ENCODE results near the gene NEK1.

NEK1 gene

DNA sequence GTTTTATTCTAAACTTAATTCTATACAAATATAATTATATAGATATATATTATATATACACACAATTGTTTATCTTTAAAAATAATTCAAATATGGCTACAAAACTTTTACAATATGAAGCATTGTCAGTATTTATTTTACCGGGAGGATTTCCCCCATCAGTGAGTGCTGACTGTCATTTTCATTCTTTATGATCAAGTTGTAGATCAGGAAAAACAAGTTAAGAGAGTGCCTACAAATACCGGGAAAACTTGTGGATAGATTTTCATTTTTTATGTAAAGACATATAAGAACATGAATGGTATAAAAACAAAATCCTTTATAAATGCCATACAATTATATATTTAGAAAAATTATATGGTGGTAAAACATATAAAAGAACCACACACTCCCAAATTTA is 45.8 kb upstream of the NEK1 start:
- no peak for DNase-seq (ENCODE audit: low read depth)

DNA sequence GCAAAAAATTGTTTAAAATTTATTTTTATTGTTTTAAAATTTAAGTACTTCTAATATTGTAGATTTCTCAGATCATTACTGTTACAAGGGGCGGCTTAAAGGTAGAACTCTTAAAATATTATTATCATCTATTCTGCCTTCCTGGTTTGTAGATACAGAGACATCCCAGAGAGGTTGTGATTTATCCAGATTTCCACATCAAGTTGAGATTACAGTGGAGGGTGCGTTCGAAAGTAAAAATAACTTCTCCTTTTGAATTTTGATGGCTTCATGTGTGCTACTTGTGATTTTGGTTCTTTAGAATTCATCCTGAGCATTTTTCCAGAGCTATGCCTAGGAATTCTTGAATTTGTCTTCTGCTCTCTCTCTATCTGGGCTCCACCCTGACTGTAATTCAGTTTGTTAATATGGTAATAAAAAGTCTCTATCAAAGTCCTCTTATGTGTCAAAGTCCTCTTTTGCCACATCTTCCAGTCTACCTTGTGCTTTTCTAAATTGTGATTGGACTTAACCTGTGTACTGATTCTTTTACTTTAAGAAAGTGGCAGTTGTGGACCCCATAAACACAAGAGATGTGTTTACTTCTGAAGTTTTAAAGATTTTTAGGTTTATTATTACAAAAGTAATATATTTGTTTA is 45.2 kb upstream of the NEK1 start:
- TF ChIP-seq, protein P1, sequence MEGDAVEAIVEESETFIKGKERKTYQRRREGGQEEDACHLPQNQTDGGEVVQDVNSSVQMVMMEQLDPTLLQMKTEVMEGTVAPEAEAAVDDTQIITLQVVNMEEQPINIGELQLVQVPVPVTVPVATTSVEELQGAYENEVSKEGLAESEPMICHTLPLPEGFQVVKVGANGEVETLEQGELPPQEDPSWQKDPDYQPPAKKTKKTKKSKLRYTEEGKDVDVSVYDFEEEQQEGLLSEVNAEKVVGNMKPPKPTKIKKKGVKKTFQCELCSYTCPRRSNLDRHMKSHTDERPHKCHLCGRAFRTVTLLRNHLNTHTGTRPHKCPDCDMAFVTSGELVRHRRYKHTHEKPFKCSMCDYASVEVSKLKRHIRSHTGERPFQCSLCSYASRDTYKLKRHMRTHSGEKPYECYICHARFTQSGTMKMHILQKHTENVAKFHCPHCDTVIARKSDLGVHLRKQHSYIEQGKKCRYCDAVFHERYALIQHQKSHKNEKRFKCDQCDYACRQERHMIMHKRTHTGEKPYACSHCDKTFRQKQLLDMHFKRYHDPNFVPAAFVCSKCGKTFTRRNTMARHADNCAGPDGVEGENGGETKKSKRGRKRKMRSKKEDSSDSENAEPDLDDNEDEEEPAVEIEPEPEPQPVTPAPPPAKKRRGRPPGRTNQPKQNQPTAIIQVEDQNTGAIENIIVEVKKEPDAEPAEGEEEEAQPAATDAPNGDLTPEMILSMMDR (IDR thresholded peaks at IDR 0.05; ENCODE audit: control insufficient read depth, extremely low read depth, insufficient read depth), result no peak
- no peak for DNase-seq (ENCODE audit: low read depth)
- no peak overlapping the region for H3K4me3 ChIP-seq (ENCODE audit: low read depth, low read length)

More for the DNA sequence above, 45.8 kb upstream of the NEK1 start:
- no peak overlapping the region for H3K4me3 ChIP-seq (ENCODE audit: low read depth, low read length)
- TF ChIP-seq, protein P1 (IDR thresholded peaks at IDR 0.05; ENCODE audit: control insufficient read depth, extremely low read depth, insufficient read depth), result no peak

DNA sequence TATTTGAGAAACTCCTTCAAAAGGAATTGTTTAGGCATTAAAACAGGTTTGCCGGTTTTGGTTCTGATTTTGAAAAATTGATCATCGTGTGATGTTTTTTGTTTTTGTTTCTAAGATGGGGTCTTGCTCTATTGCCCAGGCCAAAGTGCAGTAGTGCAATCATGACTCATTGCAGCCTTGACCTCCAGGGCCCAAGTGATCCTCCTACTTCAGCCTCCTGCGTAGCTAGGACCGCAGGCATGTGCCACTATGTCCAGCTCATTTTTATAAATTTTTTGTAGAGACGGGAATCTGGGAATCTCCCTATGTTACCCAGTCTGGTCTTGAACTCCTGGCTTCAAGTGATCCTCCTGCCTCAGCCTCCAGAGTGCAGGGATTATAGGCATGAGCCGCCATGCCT is 43.0 kb upstream of the NEK1 start:
- H3K4me3 ChIP-seq (ENCODE audit: low read depth, low read length), result no peak overlapping the region
- TF ChIP-seq, protein P1 (IDR thresholded peaks at IDR 0.05; ENCODE audit: control insufficient read depth, extremely low read depth, insufficient read depth), result no peak
- DNase-seq (ENCODE audit: low read depth), result no peak

DNA sequence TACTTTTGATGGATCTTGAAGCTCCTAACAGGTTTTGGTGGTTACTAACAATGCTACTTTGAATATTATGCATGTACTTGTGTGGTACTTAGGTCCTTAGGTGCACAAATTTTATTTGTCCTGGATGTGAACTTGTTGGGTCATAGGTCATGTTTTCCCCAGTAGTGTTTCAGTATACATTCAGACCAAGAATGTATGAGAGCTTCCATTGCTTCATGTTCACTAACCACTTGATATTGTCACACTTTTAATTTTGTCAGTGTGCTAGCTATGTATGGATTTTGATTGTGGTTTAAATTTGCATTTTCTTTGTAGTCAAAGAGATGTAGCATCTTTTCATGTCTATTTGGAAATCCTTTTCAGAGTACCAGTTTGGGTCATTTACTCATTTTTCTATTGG is 40.2 kb upstream of the NEK1 start:
- DNase-seq (ENCODE audit: low read depth), result no peak
- TF ChIP-seq, protein P1 (IDR thresholded peaks at IDR 0.05; ENCODE audit: control insufficient read depth, extremely low read depth, insufficient read depth), result no peak
- no peak overlapping the region for H3K4me3 ChIP-seq (ENCODE audit: low read depth, low read length)

DNA sequence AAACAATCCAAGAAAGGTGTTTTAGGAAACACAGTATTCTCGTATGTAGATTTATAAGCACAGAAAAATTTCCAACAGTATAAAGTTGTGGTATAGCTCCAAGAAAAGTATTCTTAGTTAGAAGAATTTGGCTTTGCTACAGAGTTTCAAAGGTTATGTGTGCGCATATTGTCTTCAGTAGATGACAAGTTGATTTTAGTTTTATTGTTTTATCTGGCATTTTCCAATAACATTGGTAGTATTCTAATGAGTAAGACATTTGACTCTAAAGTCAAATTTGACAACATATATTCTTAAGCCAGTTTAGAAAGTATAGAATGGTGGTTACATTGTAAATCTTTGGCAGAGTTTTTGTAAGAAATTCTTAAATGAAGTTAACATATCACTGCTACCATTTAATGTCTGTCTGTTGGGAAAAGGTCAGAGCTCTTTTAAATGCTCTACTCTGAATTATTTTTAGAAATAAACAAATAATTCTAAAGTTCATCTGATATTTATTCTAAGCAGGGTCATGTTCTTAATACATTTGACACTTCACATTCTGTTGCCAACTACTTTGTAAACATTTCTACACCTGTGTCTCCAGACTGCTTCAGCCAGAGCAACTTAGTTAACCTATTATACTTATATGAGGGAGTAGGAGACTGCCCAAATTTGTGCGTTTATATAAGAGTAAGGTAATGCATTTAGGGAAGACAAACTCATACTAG is 38.0 kb upstream of the NEK1 start:
- peak overlapping the region; percentile 18; the same call in 1 of the 2 replicates for H3K4me3 ChIP-seq (ENCODE audit: low read depth, low read length)
- no peak for DNase-seq (ENCODE audit: low read depth)
- TF ChIP-seq, protein P1 (IDR thresholded peaks at IDR 0.05; ENCODE audit: control insufficient read depth, extremely low read depth, insufficient read depth), result no peak

DNA sequence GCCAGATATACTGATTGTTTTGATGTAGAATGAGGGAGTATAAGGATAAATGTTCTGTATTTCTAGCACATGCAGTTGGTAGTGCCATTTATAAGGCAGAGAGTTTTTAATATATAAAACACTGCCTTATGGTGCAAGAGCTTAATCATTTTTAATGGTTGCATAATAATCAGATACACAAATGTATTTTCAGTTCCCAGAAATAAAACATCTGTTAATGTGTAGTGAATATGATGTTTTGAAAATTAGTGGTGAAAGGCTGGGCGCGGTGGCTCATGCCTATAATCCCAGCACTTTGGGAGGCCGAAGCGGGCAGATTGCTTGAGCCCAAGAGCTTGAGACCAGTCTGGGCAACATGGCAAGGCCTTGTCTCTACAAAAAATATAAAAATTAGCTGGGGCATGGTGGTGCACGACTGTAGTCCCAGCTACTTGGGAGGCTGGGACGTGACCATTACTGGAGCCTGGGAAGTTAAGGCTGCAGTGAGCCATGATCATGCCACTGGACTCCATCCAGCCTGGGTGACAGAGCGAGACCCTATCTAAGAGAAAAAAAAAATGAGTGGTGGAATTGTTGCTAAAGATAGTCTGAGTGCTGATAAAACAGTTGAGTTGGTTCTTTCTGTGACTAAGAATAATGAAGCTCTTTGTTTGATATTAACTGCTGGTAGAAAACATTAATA is 37.3 kb upstream of the NEK1 start:
- no peak for DNase-seq (ENCODE audit: low read depth)
- H3K4me3 ChIP-seq (ENCODE audit: low read depth, low read length), result no peak overlapping the region; the same call in 1 of the 2 replicates
- TF ChIP-seq, protein P1 (IDR thresholded peaks at IDR 0.05; ENCODE audit: control insufficient read depth, extremely low read depth, insufficient read depth), result no peak

Measured in LNCaP clone FGC (cell line).